Left lung (tissue), 10 donors: ENCODE measurements around the gene BOLA3. TPM values are rescaled to one million over a fixed set of nuclear protein-coding genes. Genes with fewer than 3 reads are reported as not detected.

Source experiments
- ATAC-seq: fragments of 200-7000 bp; cut with Tn5 transposase; one replicate; pipeline ENCODE4 v1.9.1; 2020; ENCODE audit warnings: moderate library complexity
- DNase-seq, 4 donors: peaks; one replicate each; pipeline ENCODE4 v3.0.0-alpha.2; 2013 to 2020
- H3K27ac ChIP-seq, 2 donors: fragments of 200-600 bp; sonication (generic) in 1 of 2; one replicate each; pipeline versions ENCODE4 v1.5.0 to v1.8.0; 2020 to 2021
- H3K27me3 ChIP-seq, 2 donors: fragments of 200-600 bp; sonication (generic) in 1 of 2; one replicate each; pipeline versions ENCODE4 v1.5.0 to v1.8.0; 2020 to 2021
- H3K36me3 ChIP-seq, 2 donors: fragments of 200-600 bp; sonication (generic) in 1 of 2; one replicate each; pipeline versions ENCODE4 v1.5.0 to v1.8.0; 2020 to 2021
- H3K4me1 ChIP-seq, 2 donors: fragments of 200-600 bp; one replicate each; pipeline ENCODE4 v1.8.0; 2021
- H3K4me3 ChIP-seq, 2 donors: fragments of 200-600 bp; sonication (generic) in 1 of 2; one replicate each; pipeline versions ENCODE4 v1.5.0 to v1.8.0; 2020 to 2021; ENCODE audit warnings: mild to moderate bottlenecking in 1 of 2
- H3K9me3 ChIP-seq, 2 donors: fragments of 200-600 bp; sonication (generic) in 1 of 2; one replicate each; pipeline versions ENCODE4 v1.5.0 to v1.8.0; 2020 to 2021
- intact Hi-C, 2 donors: fragments of 100-400 bp; cut with DNase I; formaldehyde crosslinking; loops; one replicate each; pipeline versions ENCODE4 v1.11.2 to v1.14.2; 2022
- polyA plus RNA-seq, 6 donors: library from polyadenylated mRNA; unstranded; fragments of 120-200 nt; gene quantifications; one replicate each; pipeline ENCODE4 v1.2.1, GENCODE V29; 2013; ENCODE audit not compliant: insufficient read length in 6 of 6
- total RNA-seq, 2 donors: library from RNA; stranded (reverse); fragmentation: NEBNext Ultra II Directional; extraction: Animal tissue kit (Norgen Biotek cat#: 25700); gene quantifications; one replicate each; pipeline ENCODE4 v1.2.1, GENCODE V29; 2021
- TF ChIP-seq, protein P1 (sequence below), 2 donors: fragments of 200-600 bp; sonication (generic) in 1 of 2; IDR thresholded peaks; one replicate each; pipeline versions ENCODE4 v1.5.0 to v1.8.0; 2021; ENCODE audit warnings: antibody characterized with exemption in 2 of 2
- donor health status: DM: no; HTN: yes; CAD: no.
- donor health status: DM: no; HTN: no; CAD: no.

Gene BOLA3
- total and polyA plus RNA-seq, 8 donors = 16.5 to 39.6 (median 21.9) TPM

DNA sequence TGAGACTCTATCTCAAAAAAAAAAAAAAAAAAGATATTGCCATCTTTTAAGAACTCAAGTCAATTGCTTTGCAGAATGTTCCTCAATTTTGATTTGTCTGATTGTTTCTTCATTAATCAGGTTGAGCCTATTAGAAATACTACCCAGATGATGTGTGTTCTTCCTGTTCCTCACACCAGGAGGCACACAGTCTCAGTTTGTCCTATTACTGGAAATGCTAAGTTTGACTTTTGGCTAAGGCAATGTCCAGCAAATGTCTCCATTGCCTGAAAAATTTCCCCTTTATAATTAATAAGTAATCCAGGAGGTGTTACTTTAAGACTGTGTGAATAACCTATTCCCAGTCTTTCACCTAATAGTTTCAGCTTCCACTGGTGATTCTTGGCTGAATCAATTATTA is 28.4 kb downstream of the BOLA3 start:
- Histone ChIP-seq H3K27me3 (no peaks in the 10 kb centered on the region), H3K36me3 (no peaks in the 10 kb centered on the region), H3K4me3 (peak overlapping the region in 1 of 2 donors; percentile 61), H3K4me1 (peaks cover 0 to 6% of the 10 kb centered on the region in 2 donors), H3K27ac (no peak overlapping the region), H3K9me3 (peaks cover 0 to 21% of the 10 kb centered on the region in 2 donors)
- peak; percentile 19 for ATAC-seq
- TF ChIP-seq, protein P1, sequence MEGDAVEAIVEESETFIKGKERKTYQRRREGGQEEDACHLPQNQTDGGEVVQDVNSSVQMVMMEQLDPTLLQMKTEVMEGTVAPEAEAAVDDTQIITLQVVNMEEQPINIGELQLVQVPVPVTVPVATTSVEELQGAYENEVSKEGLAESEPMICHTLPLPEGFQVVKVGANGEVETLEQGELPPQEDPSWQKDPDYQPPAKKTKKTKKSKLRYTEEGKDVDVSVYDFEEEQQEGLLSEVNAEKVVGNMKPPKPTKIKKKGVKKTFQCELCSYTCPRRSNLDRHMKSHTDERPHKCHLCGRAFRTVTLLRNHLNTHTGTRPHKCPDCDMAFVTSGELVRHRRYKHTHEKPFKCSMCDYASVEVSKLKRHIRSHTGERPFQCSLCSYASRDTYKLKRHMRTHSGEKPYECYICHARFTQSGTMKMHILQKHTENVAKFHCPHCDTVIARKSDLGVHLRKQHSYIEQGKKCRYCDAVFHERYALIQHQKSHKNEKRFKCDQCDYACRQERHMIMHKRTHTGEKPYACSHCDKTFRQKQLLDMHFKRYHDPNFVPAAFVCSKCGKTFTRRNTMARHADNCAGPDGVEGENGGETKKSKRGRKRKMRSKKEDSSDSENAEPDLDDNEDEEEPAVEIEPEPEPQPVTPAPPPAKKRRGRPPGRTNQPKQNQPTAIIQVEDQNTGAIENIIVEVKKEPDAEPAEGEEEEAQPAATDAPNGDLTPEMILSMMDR (IDR thresholded peaks at IDR 0.05) = no peak
- intact Hi-C loops = no loop called here
- no peak for DNase-seq

DNA sequence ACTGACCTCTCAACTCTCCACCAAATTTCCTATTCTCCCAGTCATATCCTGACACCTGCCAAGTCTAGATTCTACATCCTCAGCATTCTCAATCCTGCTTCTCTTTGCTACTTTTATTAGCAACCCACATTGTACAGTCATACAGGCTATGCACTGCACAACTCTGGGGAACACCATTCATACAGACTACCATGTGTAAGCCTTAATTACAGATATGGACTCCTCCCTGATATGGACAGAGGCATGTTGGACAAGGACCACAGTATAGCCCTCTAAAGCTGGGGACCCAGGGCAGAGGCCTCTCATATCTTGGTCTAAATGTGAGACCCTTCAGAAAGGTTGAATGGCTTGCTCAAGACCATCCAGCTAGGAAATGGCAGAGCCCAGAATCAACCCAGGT is 36.3 kb downstream of the BOLA3 start:
- TF ChIP-seq, protein P1 (IDR thresholded peaks at IDR 0.05) = no peak
- no peak for ATAC-seq
- intact Hi-C loops = no loop called here
- peaks cover 0 to 4% of the 10 kb centered on the region in 2 donors for H3K36me3 ChIP-seq
- DNase-seq = no peak
- H3K27ac ChIP-seq = no peak overlapping the region
- H3K9me3 ChIP-seq = no peaks in the 10 kb centered on the region
- H3K4me1 ChIP-seq = no peaks in the 10 kb centered on the region
- no peak overlapping the region for H3K4me3 ChIP-seq
- H3K27me3 ChIP-seq = no peaks in the 10 kb centered on the region

DNA sequence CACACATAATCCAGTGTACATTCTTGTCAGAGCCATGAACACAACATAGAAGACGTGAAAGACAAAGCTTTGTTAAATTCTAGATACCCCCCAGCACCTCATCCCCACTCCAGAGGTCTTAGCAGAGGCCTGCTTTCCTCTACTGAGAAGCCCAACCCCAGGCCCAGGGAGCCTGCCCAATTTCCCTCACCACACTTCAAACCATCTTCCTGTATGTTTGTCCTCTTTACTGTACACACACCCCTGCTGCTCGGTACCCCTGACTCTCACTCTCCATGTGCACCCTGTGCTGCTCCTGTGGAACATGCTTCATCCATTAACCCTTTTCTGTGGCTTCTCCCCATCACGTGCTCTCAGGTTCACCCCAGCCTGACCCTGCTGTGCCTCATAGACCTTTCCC is 37.2 kb downstream of the BOLA3 start:
- Histone ChIP-seq H3K27me3 (no peaks in the 10 kb centered on the region), H3K36me3 (peaks cover 0 to 4% of the 10 kb centered on the region in 2 donors), H3K27ac (no peak overlapping the region), H3K4me1 (no peaks in the 10 kb centered on the region), H3K9me3 (no peaks in the 10 kb centered on the region), H3K4me3 (no peak overlapping the region)
- DNase-seq (no peak), ATAC-seq (no peak)
- intact Hi-C loops = no loop called here
- TF ChIP-seq, protein P1 (IDR thresholded peaks at IDR 0.05) = no peak

DNA sequence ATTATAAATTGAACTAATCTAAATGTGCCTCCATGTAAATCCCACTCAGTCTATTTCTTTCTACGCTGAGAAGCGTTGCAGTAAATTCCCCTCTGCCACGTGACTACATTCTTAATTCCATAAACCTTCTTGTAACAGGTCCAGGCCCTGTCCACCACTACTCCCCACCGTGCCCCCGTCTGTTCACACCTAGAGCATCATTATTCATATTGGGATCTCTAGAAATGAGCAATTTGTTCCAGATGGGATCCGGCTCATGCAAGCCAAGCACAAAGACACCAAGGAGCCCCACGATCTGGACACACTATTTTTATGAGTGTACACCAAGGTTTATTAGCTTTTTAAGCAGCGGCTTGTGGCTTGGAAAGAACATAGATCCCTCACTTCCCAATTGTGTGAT is 38.2 kb downstream of the BOLA3 start:
- DNase-seq (no peak), ATAC-seq (no peak)
- Histone ChIP-seq H3K27me3 (no peaks in the 10 kb centered on the region), H3K4me3 (no peak overlapping the region), H3K4me1 (no peaks in the 10 kb centered on the region), H3K9me3 (no peaks in the 10 kb centered on the region), H3K27ac (no peak overlapping the region), H3K36me3 (peaks cover 0 to 11% of the 10 kb centered on the region in 2 donors)
- intact Hi-C loops = no loop called here
- TF ChIP-seq, protein P1 (IDR thresholded peaks at IDR 0.05) = no peak

DNA sequence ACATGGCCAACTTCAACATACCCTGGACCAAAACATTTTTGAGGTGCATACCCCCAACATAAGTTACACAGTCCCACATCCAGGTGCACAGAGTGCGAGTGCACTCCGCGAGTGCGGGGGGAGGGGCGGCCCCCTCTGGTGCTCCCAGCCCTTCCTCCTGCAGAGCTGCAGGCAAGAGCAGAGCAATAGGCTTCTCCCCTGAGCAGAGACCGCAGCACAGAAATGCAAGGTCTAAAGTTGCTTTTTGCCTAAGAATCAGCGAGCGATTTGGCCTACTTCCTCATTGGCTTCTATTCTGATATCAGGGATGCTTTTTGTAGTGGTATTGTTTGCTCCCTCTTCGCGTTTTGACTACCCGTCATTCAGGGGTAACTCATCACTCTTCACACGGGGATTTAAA is 40.6 kb downstream of the BOLA3 start:
- no peak overlapping the region for H3K4me3 ChIP-seq
- H3K27ac ChIP-seq = no peak overlapping the region
- H3K36me3 ChIP-seq = peaks cover 0 to 33% of the 10 kb centered on the region in 2 donors
- no peaks in the 10 kb centered on the region for H3K9me3 ChIP-seq
- intact Hi-C loops = no loop called here
- TF ChIP-seq, protein P1 (IDR thresholded peaks at IDR 0.05) = no peak
- ATAC-seq (no peak), DNase-seq (no peak)
- H3K4me1 ChIP-seq = no peaks in the 10 kb centered on the region
- no peaks in the 10 kb centered on the region for H3K27me3 ChIP-seq
